HG03175 (cell line): ENCODE results near the gene TADA3.
A peak's percentile ranks its signal among the peaks of the same experiment; 100 is the strongest.

ENCODE experiments used
- ATAC-seq: cut with Tn5 transposase; IDR thresholded peaks from one replicate; pipeline ENCODE4 v1.9.1; 2021; ENCODE audit warnings: mild to moderate bottlenecking, moderate library complexity; ENCODE audit not compliant: unreplicated experiment

The TADA3 gene

GRCh38 chr3:9792405-9793160, at the start of gene TADA3, which contains the start of gene ARPC4:
Gene TADA3, minus strand, starts transcription at chr3:9792473. Its CDS starts 1,007 bp downstream, at chr3:9791466.
Gene ARPC4, plus strand, starts transcription at chr3:9793082. Its CDS starts 40 bp downstream, at chr3:9793122.
- peak; percentile 84 for ATAC-seq

GRCh38 chr3:9841015-9841414, 48.7 kb upstream of the TADA3 start:
- ATAC-seq, result no peak

- ATAC-seq, result no peak
Observed at GRCh38 chr3:9838856-9839255, 46.6 kb upstream of the TADA3 start.

GRCh38 chr3:9837701-9838582, 45.7 kb upstream of the TADA3 start:
- ATAC-seq, result no peak

- ATAC-seq, result no peak
Observed at GRCh38 chr3:9834520-9835380, 42.5 kb upstream of the TADA3 start.

- ATAC-seq, result no peak
Observed at GRCh38 chr3:9833078-9833477, 40.8 kb upstream of the TADA3 start.

- no peak for ATAC-seq
Observed at GRCh38 chr3:9831253-9831652, 39.0 kb upstream of the TADA3 start.

- no peak for ATAC-seq
Observed at GRCh38 chr3:9828801-9829755, 36.8 kb upstream of the TADA3 start.

- no peak for ATAC-seq
Observed at GRCh38 chr3:9826815-9827573, 34.7 kb upstream of the TADA3 start.

- no peak for ATAC-seq
Observed at GRCh38 chr3:9825451-9826040, 33.3 kb upstream of the TADA3 start.

GRCh38 chr3:9820946-9821345, 28.7 kb upstream of the TADA3 start:
- no peak for ATAC-seq

GRCh38 chr3:9820543-9820942, 28.3 kb upstream of the TADA3 start:
- ATAC-seq, result no peak

GRCh38 chr3:9818666-9819335, 26.5 kb upstream of the TADA3 start:
- no peak for ATAC-seq

GRCh38 chr3:9817436-9817835, 25.2 kb upstream of the TADA3 start:
- no peak for ATAC-seq

GRCh38 chr3:9815986-9816385, 23.7 kb upstream of the TADA3 start:
- ATAC-seq, result no peak

GRCh38 chr3:9812870-9813483, 20.7 kb upstream of the TADA3 start:
- no peak for ATAC-seq

GRCh38 chr3:9810846-9811245, 18.6 kb upstream of the TADA3 start:
- ATAC-seq, result no peak

- ATAC-seq, result no peak
Observed at GRCh38 chr3:9810433-9810770, 18.1 kb upstream of the TADA3 start.
